Heart left ventricle (tissue), 16 donors: ENCODE data around the gene MAN1C1. TPM values are rescaled to one million over a fixed set of nuclear protein-coding genes. Genes with fewer than 3 reads are reported as not detected.
A peak's percentile ranks its signal among the peaks of the same experiment; 100 is the strongest.

Experiments
- ATAC-seq, 4 donors: fragments of 200-7000 bp; cut with Tn5 transposase; one replicate each; pipeline ENCODE4 v1.9.1; 2020 to 2022; ENCODE audit warnings: moderate library complexity in 4 of 4, mild to moderate bottlenecking in 3 of 4, moderate number of reproducible peaks in 1 of 4
- DNase-seq, 5 donors: peaks; one replicate each; pipeline ENCODE4 v3.0.0-alpha.2; 2020
- H3K27ac ChIP-seq, 12 donors: fragments of 200-600 bp; sonication (generic) in 4 of 12; one replicate each; pipeline versions ENCODE4 v1.5.0 to v1.8.0; 2016 to 2022; ENCODE audit warnings: mild to moderate bottlenecking in 2 of 12
- H3K27me3 ChIP-seq, 9 donors: fragments of 200-600 bp; sonication (generic) in 2 of 9; one replicate each; pipeline versions ENCODE4 v1.5.1 to v1.8.0; 2016 to 2022; ENCODE audit warnings: mild to moderate bottlenecking in 3 of 9
- H3K36me3 ChIP-seq, 9 donors: fragments of 200-600 bp; sonication (generic) in 2 of 9; one replicate each; pipeline versions ENCODE4 v1.5.0 to v1.8.0; 2018 to 2022; ENCODE audit warnings: mild to moderate bottlenecking in 2 of 9
- H3K4me1 ChIP-seq, 12 donors: fragments of 200-600 bp; sonication (generic) in 4 of 12; one replicate each; pipeline versions ENCODE4 v1.5.0 to v1.8.0; 2016 to 2022; ENCODE audit warnings: mild to moderate bottlenecking in 3 of 12
- H3K4me3 ChIP-seq, 12 donors: fragments of 200-600 bp; sonication (generic) in 4 of 12; one replicate each; pipeline versions ENCODE4 v1.5.0 to v1.8.0; 2017 to 2022; ENCODE audit warnings: mild to moderate bottlenecking in 9 of 12, moderate library complexity in 4 of 12
- H3K9me3 ChIP-seq, 12 donors: fragments of 200-600 bp; sonication (generic) in 4 of 12; one replicate each; pipeline versions ENCODE4 v1.5.0 to v1.8.0; 2016 to 2022; ENCODE audit warnings: mild to moderate bottlenecking in 1 of 12
- CTCF ChIP-seq, 12 donors: fragments of 200-600 bp; sonication (generic) in 4 of 12; IDR thresholded peaks; one replicate each; pipeline versions ENCODE4 v1.5.0 to v1.8.0; 2018 to 2022; ENCODE audit warnings: antibody characterized with exemption in 12 of 12, mild to moderate bottlenecking in 5 of 12
- POLR2A ChIP-seq, 2 donors: fragments of 450-650 bp; IDR thresholded peaks; one replicate each; pipeline ENCODE4 v1.6.1; 2017; ENCODE audit warnings: antibody characterized with exemption in 2 of 2, mild to moderate bottlenecking in 2 of 2, moderate library complexity in 2 of 2
- WGBS, 4 donors: extraction: QIAGEN DNeasy Blood & Tissue Kit in 2 of 4; methylation state at CpG; one replicate each; pipeline versions ENCODE4 v1.1.5 to v1.1.7; 2013 to 2018; 5-methylcytosine and 5-hydroxymethylcytosine counted together
- intact Hi-C, 10 donors: fragments of 100-400 bp; cut with DNase I; formaldehyde crosslinking; loops; one replicate each; pipeline versions ENCODE4 v1.11.1 to v1.14.2; 2022
- polyA plus RNA-seq, 2 donors: library from polyadenylated mRNA; stranded (reverse); fragments of 200-250 nt; gene quantifications; one replicate each; pipeline ENCODE4 v1.2.3, GENCODE V29; 2013
- total RNA-seq, 9 donors: library from RNA; depleted of rRNA in 2 of 9; stranded (reverse); fragments of >200 nt in 2 of 9; fragmentation: NEBNext Ultra II Directional in 3 of 9; extraction: Animal tissue kit (Norgen Biotek cat#: 25700) in 3 of 9; gene quantifications; one replicate each; pipeline versions ENCODE4 v1.1.0 to v1.2.4, GENCODE V29; 2016 to 2023
- donor health status: ischemic (EF 13 %, LVEDD 7.1; RV severe dilation, severe dysfunction).
- donor health status: healthy with polysubstance abuse.
- donor health status: DM: no; HTN: yes; CAD: no.
- donor health status: DM: no; HTN: no; CAD: no.
- donor health status: ischemic (EF 25% LVEDD 6.9; RV normal size, moderate dysfunction).
- donor health status: ischemic (EF 25% LVEDD 5.7; RV mildly dilated, moderate dysfunction).
- donor health status: healthy.
- donor health status: DM: yes; HTN: yes; CAD: no.
- donor health status: ischemic (EF 35%, LVEDD 5.7; RV mildly dilated, moderate dysfunction).
- donor health status: nonischemic (EF 11% LVEDD 7.7; RV severe dilation, severe dysfunction).
- donor health status: DM: yes; HTN: yes; CAD: no.
- donor health status: PGD.
- donor health status: ischemic (EF 29% LVEDD 5.4; RV normal size, mild dysfunction).
- donor health status: nonischemic (EF 23%, LVEDD 6.1; RV moderate dilation, normal function).

MAN1C1 gene
- total and polyA plus RNA-seq, 11 donors: 7.7 to 25.7 (median 14.7) TPM

- H3K27me3 ChIP-seq: no peaks in the 10 kb centered on the region
- 59 to 67% (median 62%) methylated on average over 3 of the region's 3 CpGs for WGBS, 4 donors
- no peak overlapping the region for H3K4me3 ChIP-seq
- H3K36me3 ChIP-seq: peaks cover 0 to 98% (median 85%) of the 10 kb centered on the region in 9 donors
- intact Hi-C loops: loop anchor here in 2 of 10 donors (10.0 kb wide), 2 partner anchors 46 to 166 kb away; partner anchors contain the start of genes PAFAH2 (in 2 of the 2) and PAQR7 (in 1 of the 2)
- no peak overlapping the region for H3K27ac ChIP-seq
- DNase-seq (no peak), ATAC-seq (no peak)
- TF ChIP-seq POLR2A (IDR thresholded peaks at IDR 0.05): no peak
- TF ChIP-seq CTCF (IDR thresholded peaks at IDR 0.05): no peak
- H3K9me3 ChIP-seq: no peaks in the 10 kb centered on the region
- H3K4me1 ChIP-seq: peaks cover 0 to 33% (median 5%) of the 10 kb centered on the region in 12 donors
Observed at GRCh38 chr1:25828491-25828890, 211.9 kb downstream of the MAN1C1 start.

- Histone ChIP-seq H3K9me3 (no peaks in the 10 kb centered on the region), H3K27me3 (no peaks in the 10 kb centered on the region), H3K36me3 (peaks cover 0 to 98% (median 86%) of the 10 kb centered on the region in 9 donors), H3K4me3 (no peak overlapping the region), H3K4me1 (peaks cover 0 to 28% (median 3%) of the 10 kb centered on the region in 12 donors), H3K27ac (no peak overlapping the region)
- DNase-seq (no peak), ATAC-seq (peak in 3 of 4 donors; percentile 41 to 61 (median 42))
- WGBS, 4 donors: 31 to 40% (median 34%) methylated on average over 1 of the region's 1 CpG
- intact Hi-C loops: loop anchor here in 2 of 10 donors (10.0 kb wide), 2 partner anchors 46 to 166 kb away; partner anchors contain the start of genes PAFAH2 (in 2 of the 2) and PAQR7 (in 1 of the 2)
- TF ChIP-seq POLR2A (IDR thresholded peaks at IDR 0.05) (no peak), CTCF (IDR thresholded peaks at IDR 0.05) (no peak)
Observed at GRCh38 chr1:25829046-25829445, 212.5 kb downstream of the MAN1C1 start.

- ATAC-seq (no peak), DNase-seq (no peak)
- intact Hi-C loops: loop anchor here in 2 of 10 donors (10.0 kb wide), 1 partner anchor 163 kb away; the partner anchor contains the start of gene PAFAH2 (in 2 of the 2)
- Histone ChIP-seq H3K4me1 (peaks cover 0 to 24% (median 6%) of the 10 kb centered on the region in 12 donors), H3K27ac (no peak overlapping the region), H3K36me3 (peaks cover 0 to 94% (median 76%) of the 10 kb centered on the region in 9 donors), H3K27me3 (no peaks in the 10 kb centered on the region), H3K9me3 (no peaks in the 10 kb centered on the region), H3K4me3 (no peak overlapping the region)
- TF ChIP-seq CTCF (IDR thresholded peaks at IDR 0.05): no peak
- no peak for TF ChIP-seq POLR2A (IDR thresholded peaks at IDR 0.05)
- 43 to 52% (median 45%) methylated on average over 5 of the region's 5 CpGs for WGBS, 4 donors
Observed at GRCh38 chr1:25831569-25832196, 215.1 kb downstream of the MAN1C1 start.

DNA sequence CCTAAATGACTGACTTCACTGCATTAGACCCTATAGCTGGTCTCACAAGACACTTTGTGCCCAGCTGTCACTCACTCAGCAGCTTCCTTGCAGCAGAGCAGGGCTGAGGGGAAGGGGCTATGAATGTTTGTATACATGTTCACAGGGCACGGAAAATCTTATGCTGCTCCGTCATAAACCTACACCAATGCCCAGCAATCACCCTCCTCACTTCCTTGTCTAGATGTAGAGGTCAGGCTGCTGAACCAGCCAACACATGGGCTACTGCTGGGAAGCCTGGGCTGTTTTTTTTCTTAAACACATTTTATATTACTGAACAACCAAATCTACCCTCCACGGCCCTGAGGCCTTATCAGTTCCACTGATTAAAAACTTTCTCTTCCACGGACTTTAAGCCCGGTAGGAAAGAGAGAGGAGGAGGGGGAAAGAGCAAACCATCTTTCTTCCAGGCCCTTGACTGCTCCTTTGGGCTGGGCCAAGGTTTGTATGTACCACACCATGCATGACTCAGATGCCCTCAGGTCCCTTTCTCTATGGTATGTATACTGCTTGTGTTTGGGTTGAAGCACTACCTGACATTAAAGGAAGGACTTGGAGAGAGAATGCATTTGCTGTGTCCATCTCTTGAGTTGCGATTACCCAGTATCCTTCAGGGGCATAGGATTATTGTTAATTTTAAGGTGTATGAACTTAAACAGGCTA lies 215.9 kb downstream of the MAN1C1 start:
- ATAC-seq (no peak), DNase-seq (no peak)
- peaks cover 0 to 24% (median 6%) of the 10 kb centered on the region in 12 donors for H3K4me1 ChIP-seq
- H3K27ac ChIP-seq: no peak overlapping the region
- H3K9me3 ChIP-seq: no peaks in the 10 kb centered on the region
- no peak overlapping the region for H3K4me3 ChIP-seq
- intact Hi-C loops: loop anchor here in 2 of 10 donors (10.0 kb wide), 1 partner anchor 162 kb away; the partner anchor contains the start of gene PAFAH2 (in 2 of the 2)
- H3K36me3 ChIP-seq: peaks cover 0 to 86% (median 68%) of the 10 kb centered on the region in 9 donors
- 76 to 85% (median 81%) methylated on average over 6 of the region's 6 CpGs for WGBS, 4 donors
- no peaks in the 10 kb centered on the region for H3K27me3 ChIP-seq
- TF ChIP-seq POLR2A (IDR thresholded peaks at IDR 0.05) (no peak), CTCF (IDR thresholded peaks at IDR 0.05) (no peak)
